ENCODE results near the gene CDH23. TPM values are rescaled to one million over a fixed set of nuclear protein-coding genes. Genes with fewer than 3 reads are reported as not detected.

CDH23 gene
- total RNA-seq, 1 donor from 2014 or later: 9.4 TPM

GRCh38 chr10:71621231-71622153 lies 224.8 kb downstream of the CDH23 start:
- H3K27ac Mint-ChIP-seq: peak overlapping the region; percentile 50
- H3K9me3 Mint-ChIP-seq: no peaks in the 10 kb centered on the region
- TF ChIP-seq CTCF (conservative IDR thresholded peaks at IDR 0.05): peak; percentile 21
- peaks cover 13% of the 10 kb centered on the region for H3K27me3 Mint-ChIP-seq
- no peaks in the 10 kb centered on the region for H3K36me3 Mint-ChIP-seq
- peak overlapping the region; percentile 21 for H3K4me3 Mint-ChIP-seq
- H3K4me1 Mint-ChIP-seq (ENCODE audit: unreplicated experiment): peaks cover 35% of the 10 kb centered on the region
- DNase-seq (ENCODE audit: extremely low spot score, unreplicated experiment): no peak

GRCh38 chr10:71622154-71622526 lies 225.4 kb downstream of the CDH23 start:
- no peak for TF ChIP-seq CTCF (conservative IDR thresholded peaks at IDR 0.05)
- H3K9me3 Mint-ChIP-seq: no peaks in the 10 kb centered on the region
- no peak overlapping the region for H3K4me3 Mint-ChIP-seq
- no peak for DNase-seq (ENCODE audit: extremely low spot score, unreplicated experiment)
- H3K27me3 Mint-ChIP-seq: peaks cover 15% of the 10 kb centered on the region
- peak overlapping the region; percentile 50 for H3K27ac Mint-ChIP-seq
- H3K4me1 Mint-ChIP-seq (ENCODE audit: unreplicated experiment): peaks cover 35% of the 10 kb centered on the region
- no peaks in the 10 kb centered on the region for H3K36me3 Mint-ChIP-seq

- H3K4me3 Mint-ChIP-seq: peak overlapping the region; percentile 23
- H3K4me1 Mint-ChIP-seq (ENCODE audit: unreplicated experiment): peaks cover 35% of the 10 kb centered on the region
- no peak overlapping the region for H3K27ac Mint-ChIP-seq
- no peaks in the 10 kb centered on the region for H3K36me3 Mint-ChIP-seq
- peaks cover 18% of the 10 kb centered on the region for H3K27me3 Mint-ChIP-seq
- TF ChIP-seq CTCF (conservative IDR thresholded peaks at IDR 0.05): no peak
- no peak for DNase-seq (ENCODE audit: extremely low spot score, unreplicated experiment)
- H3K9me3 Mint-ChIP-seq: no peaks in the 10 kb centered on the region
Observed at GRCh38 chr10:71622616-71623015, 225.9 kb downstream of the CDH23 start.

GRCh38 chr10:71623098-71623985 lies 226.6 kb downstream of the CDH23 start:
- Mint-ChIP-seq H3K4me3 (no peak overlapping the region), H3K4me1 (ENCODE audit: unreplicated experiment) (peaks cover 35% of the 10 kb centered on the region), H3K27ac (no peak overlapping the region), H3K27me3 (peaks cover 25% of the 10 kb centered on the region), H3K36me3 (no peaks in the 10 kb centered on the region), H3K9me3 (no peaks in the 10 kb centered on the region)
- peak; percentile 48 for TF ChIP-seq CTCF (conservative IDR thresholded peaks at IDR 0.05)
- DNase-seq (ENCODE audit: extremely low spot score, unreplicated experiment): no peak

- no peak for DNase-seq (ENCODE audit: extremely low spot score, unreplicated experiment)
- TF ChIP-seq CTCF (conservative IDR thresholded peaks at IDR 0.05): no peak
- Mint-ChIP-seq H3K9me3 (no peaks in the 10 kb centered on the region), H3K27me3 (peaks cover 28% of the 10 kb centered on the region), H3K4me1 (ENCODE audit: unreplicated experiment) (peaks cover 35% of the 10 kb centered on the region), H3K27ac (no peak overlapping the region), H3K4me3 (no peak overlapping the region), H3K36me3 (no peaks in the 10 kb centered on the region)
Observed at GRCh38 chr10:71623986-71624291, 227.2 kb downstream of the CDH23 start.
